Pancreas (tissue), 10 donors: Measurements from ENCODE around the gene PTCD3. TPM values are rescaled to one million over a fixed set of nuclear protein-coding genes. Genes with fewer than 3 reads are reported as not detected.

Experiments
- ATAC-seq, 4 donors: fragments of 200-7000 bp; cut with Tn5 transposase; one replicate each; pipeline versions ENCODE4 v1.8.0 to v1.9.1; 2020; ENCODE audit warnings: mild to moderate bottlenecking in 4 of 4, moderate library complexity in 4 of 4
- DNase-seq, 6 donors: peaks; one replicate each; pipeline ENCODE4 v3.0.0-alpha.2; 2020
- FAIRE-seq: peaks from 2 replicates; lab custom pipeline; 2012; peaks lifted over from hg19 to GRCh38; lab: Jason Lieb, UNC
- H3K27ac ChIP-seq, 4 donors: fragments of 200-600 bp; sonication (generic); 1 replicate in 3 of 4; 2 replicates in 1 of 4; pipeline versions ENCODE4 v1.5.0 to v1.8.0; 2020
- H3K27me3 ChIP-seq, 4 donors: fragments of 200-600 bp; one replicate each; pipeline ENCODE4 v1.8.0; 2021
- H3K36me3 ChIP-seq, 3 donors: fragments of 200-600 bp; sonication (generic) in 1 of 3; one replicate each; pipeline versions ENCODE4 v1.5.0 to v1.8.0; 2020 to 2021
- H3K4me1 ChIP-seq, 3 donors: fragments of 200-600 bp; one replicate each; pipeline ENCODE4 v1.8.0; 2021
- H3K4me3 ChIP-seq, 4 donors: fragments of 200-600 bp; sonication (generic) in 2 of 4; one replicate each; pipeline versions ENCODE4 v1.5.0 to v1.8.0; 2020 to 2021
- H3K9me3 ChIP-seq, 4 donors: fragments of 200-600 bp; one replicate each; pipeline ENCODE4 v1.8.0; 2021
- WGBS, 2 donors: extraction: QIAGEN DNeasy Blood & Tissue Kit; methylation state at CpG; one replicate each; pipeline ENCODE4 v1.1.7; 2013; 5-methylcytosine and 5-hydroxymethylcytosine counted together
- intact Hi-C, 3 donors: fragments of 100-400 bp; cut with DNase I; formaldehyde crosslinking; loops; one replicate each; pipeline versions ENCODE4 v1.11.1 to v1.14.2; 2022
- polyA plus RNA-seq, 2 donors: library from polyadenylated mRNA; stranded (reverse); fragments of 200-250 nt; gene quantifications; one replicate each; pipeline ENCODE4 v1.2.3, GENCODE V29; 2013
- total RNA-seq, 6 donors: library from RNA; stranded (reverse); fragmentation: NEBNext Ultra II Directional in 4 of 6; extraction: Animal tissue kit (Norgen Biotek cat#: 25700) in 4 of 6; gene quantifications; one replicate each; pipeline versions ENCODE4 v1.2.1 to v1.2.4, GENCODE V29; 2021 to 2023
- TF ChIP-seq, protein P1 (sequence below), 4 donors: fragments of 200-600 bp; sonication (generic) in 3 of 4; IDR thresholded peaks; one replicate each; pipeline versions ENCODE4 v1.5.0 to v1.8.0; 2021; ENCODE audit warnings: antibody characterized with exemption in 4 of 4
- donor health status: healthy with polysubstance abuse.
- donor health status: DM: no; HTN: no; CAD: no; lungs with moderate emphysema.
- donor health status: DM: no; HTN: no; CAD: no.
- donor health status: control.
- donor health status: control.
- donor health status: Bipolar disorder and iron deficiency.
- donor health status: DM: yes; HTN: yes; CAD: no.
- donor health status: DM: no; HTN: no; CAD: no.
- donor health status: DM: no; HTN: no; CAD: no.
- donor health status: DM: yes; HTN: yes; CAD: no.

PTCD3 gene
- total and polyA plus RNA-seq, 8 donors: 15.8 to 42.7 (median 28.9) TPM

GRCh38 chr2:86185517-86186212, 79.6 kb downstream of the PTCD3 start:
- no peaks in the 10 kb centered on the region for H3K27me3 ChIP-seq
- 45 to 59% methylated on average over 1 of the region's 1 CpG for WGBS, 2 donors
- H3K9me3 ChIP-seq: no peaks in the 10 kb centered on the region
- TF ChIP-seq, protein P1, sequence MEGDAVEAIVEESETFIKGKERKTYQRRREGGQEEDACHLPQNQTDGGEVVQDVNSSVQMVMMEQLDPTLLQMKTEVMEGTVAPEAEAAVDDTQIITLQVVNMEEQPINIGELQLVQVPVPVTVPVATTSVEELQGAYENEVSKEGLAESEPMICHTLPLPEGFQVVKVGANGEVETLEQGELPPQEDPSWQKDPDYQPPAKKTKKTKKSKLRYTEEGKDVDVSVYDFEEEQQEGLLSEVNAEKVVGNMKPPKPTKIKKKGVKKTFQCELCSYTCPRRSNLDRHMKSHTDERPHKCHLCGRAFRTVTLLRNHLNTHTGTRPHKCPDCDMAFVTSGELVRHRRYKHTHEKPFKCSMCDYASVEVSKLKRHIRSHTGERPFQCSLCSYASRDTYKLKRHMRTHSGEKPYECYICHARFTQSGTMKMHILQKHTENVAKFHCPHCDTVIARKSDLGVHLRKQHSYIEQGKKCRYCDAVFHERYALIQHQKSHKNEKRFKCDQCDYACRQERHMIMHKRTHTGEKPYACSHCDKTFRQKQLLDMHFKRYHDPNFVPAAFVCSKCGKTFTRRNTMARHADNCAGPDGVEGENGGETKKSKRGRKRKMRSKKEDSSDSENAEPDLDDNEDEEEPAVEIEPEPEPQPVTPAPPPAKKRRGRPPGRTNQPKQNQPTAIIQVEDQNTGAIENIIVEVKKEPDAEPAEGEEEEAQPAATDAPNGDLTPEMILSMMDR (IDR thresholded peaks at IDR 0.05): no peak
- FAIRE-seq: no peak
- H3K36me3 ChIP-seq: no peaks in the 10 kb centered on the region
- no peak overlapping the region for H3K4me3 ChIP-seq
- intact Hi-C loops: no loop called here
- ATAC-seq: peak in 2 of 4 donors; percentile 15 to 22
- peaks cover 31 to 62% (median 60%) of the 10 kb centered on the region in 3 donors for H3K4me1 ChIP-seq
- no peak for DNase-seq
- peak overlapping the region in 3 of 4 donors; percentile 9 to 68 (median 27) for H3K27ac ChIP-seq

GRCh38 chr2:86186431-86186830, 80.4 kb downstream of the PTCD3 start:
- Histone ChIP-seq H3K27me3 (no peaks in the 10 kb centered on the region), H3K4me1 (peaks cover 31 to 66% (median 65%) of the 10 kb centered on the region in 3 donors), H3K4me3 (no peak overlapping the region), H3K27ac (peak overlapping the region in 2 of 4 donors; percentile 27 to 48), H3K36me3 (no peaks in the 10 kb centered on the region), H3K9me3 (no peaks in the 10 kb centered on the region)
- no peak for FAIRE-seq
- ATAC-seq: no peak
- intact Hi-C loops: no loop called here
- DNase-seq: no peak
- TF ChIP-seq, protein P1 (IDR thresholded peaks at IDR 0.05): no peak

DNA sequence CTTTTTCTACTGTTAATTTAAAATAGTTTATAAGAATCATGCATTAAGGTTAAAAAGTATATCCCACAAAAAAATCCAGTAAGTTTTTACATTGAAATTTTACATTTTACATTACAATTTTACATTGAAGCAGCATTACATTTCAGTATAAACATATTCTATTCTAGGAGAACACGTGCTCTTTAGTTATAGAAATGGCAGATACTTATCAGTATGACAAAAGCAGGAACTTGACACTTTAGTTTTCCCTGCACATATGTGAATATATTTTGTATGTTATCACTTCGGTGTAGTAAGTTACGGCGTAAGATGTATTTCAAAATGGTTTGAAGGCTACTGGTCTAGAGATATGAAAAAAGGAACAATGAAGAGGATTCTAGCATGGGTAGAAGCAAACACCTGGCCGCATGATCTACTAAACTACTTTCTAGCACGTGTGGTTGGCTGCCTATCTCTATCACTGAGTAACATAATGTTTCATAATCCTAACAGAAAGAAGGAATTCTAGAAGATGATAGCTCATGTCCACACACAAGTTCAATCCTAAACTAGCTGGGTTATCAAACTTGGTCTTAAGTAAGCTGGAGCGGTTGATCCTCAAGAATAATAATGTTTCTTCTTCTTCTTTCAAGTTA, 83.9 kb downstream of the PTCD3 start:
- DNase-seq (no peak), ATAC-seq (no peak), FAIRE-seq (no peak)
- intact Hi-C loops: no loop called here
- H3K9me3 ChIP-seq: no peaks in the 10 kb centered on the region
- no peaks in the 10 kb centered on the region for H3K36me3 ChIP-seq
- 44 to 46% methylated on average over 7 of the region's 7 CpGs for WGBS, 2 donors
- H3K27me3 ChIP-seq: no peaks in the 10 kb centered on the region
- no peak overlapping the region for H3K4me3 ChIP-seq
- H3K27ac ChIP-seq: peak overlapping the region in 2 of 4 donors; percentile 20 to 52
- peaks cover 24 to 70% (median 60%) of the 10 kb centered on the region in 3 donors for H3K4me1 ChIP-seq
- TF ChIP-seq, protein P1 (IDR thresholded peaks at IDR 0.05): no peak

Other genes with a start within 250 kb of the PTCD3 start
- 10 to 100 TPM in 1 of 6 donors, 1 to 10 TPM in 5; 4.4 to 11.4 (median 5.4) TPM for gene ST3GAL5, start 217.2 kb upstream of the PTCD3 start, total RNA-seq
- gene ST3GAL5, start 217.2 kb upstream of the PTCD3 start, polyA plus RNA-seq: 10 to 100 TPM in 1 of 2 donors, 1 to 10 TPM in 1; 9.3 to 14.5 TPM
- gene POLR1A, start 349 bp upstream of the PTCD3 start, total RNA-seq: 10 to 100 TPM in 4 of 6 donors, 1 to 10 TPM in 2; 8.6 to 19.0 (median 15.3) TPM
- 1 to 10 TPM; 3.9 to 5.0 TPM for gene POLR1A, start 349 bp upstream of the PTCD3 start, polyA plus RNA-seq
- 10 to 100 TPM; 28.7 to 44.5 (median 38.2) TPM for gene IMMT, start 89.2 kb downstream of the PTCD3 start, total RNA-seq
- gene IMMT, start 89.2 kb downstream of the PTCD3 start, polyA plus RNA-seq: 10 to 100 TPM; 18.1 to 39.3 TPM
- gene MRPL35, start 93.2 kb downstream of the PTCD3 start, total RNA-seq: 10 to 100 TPM in 4 of 6 donors, 1 to 10 TPM in 2; 6.1 to 17.5 (median 13.9) TPM
- gene MRPL35, start 93.2 kb downstream of the PTCD3 start, polyA plus RNA-seq: 10 to 100 TPM in 1 of 2 donors, 1 to 10 TPM in 1; 9.1 to 12.0 TPM
- 1 to 10 TPM; 1.4 to 7.0 (median 4.4) TPM for gene REEP1, start 231.4 kb downstream of the PTCD3 start, total RNA-seq
- 1 to 10 TPM; 2.9 to 4.2 TPM for gene REEP1, start 231.4 kb downstream of the PTCD3 start, polyA plus RNA-seq